ENCODE measurements around the gene SOBP. TPM values are rescaled to one million over a fixed set of nuclear protein-coding genes. Genes with fewer than 3 reads are reported as not detected.

The SOBP gene
- total and polyA plus RNA-seq, 2 experiments from 2014 or later: 1.5 to 3.0 TPM

DNA sequence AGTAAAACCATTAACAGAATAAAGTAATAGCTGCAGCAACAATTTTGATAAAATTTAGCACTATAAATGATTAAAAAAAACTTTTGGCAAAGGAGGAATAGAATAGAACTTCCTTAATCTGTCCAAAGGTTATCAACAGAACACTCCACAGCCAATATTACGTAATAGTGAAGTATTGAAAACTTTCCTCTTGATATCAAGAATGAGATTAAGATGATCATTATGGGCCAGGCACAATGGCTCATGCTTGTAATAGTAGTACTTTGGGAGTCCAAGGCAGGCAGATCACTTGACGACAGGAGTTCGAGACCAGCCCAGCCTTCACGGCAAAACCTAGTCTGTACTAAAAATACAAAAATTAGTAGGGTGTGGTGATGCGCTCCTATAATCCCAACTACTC, 26.0 kb downstream of the SOBP start:
- Histone ChIP-seq H2AFZ (no peak overlapping the region), H3K36me3 (ENCODE audit: insufficient read depth) (no peaks in the 10 kb centered on the region), H3K27me3 (ENCODE audit: insufficient read depth) (no peaks in the 10 kb centered on the region), H3K79me2 (replicated peaks; ENCODE audit: insufficient read depth) (no peaks in the 10 kb centered on the region), H4K20me1 (replicated peaks; ENCODE audit: insufficient read depth) (no peaks in the 10 kb centered on the region), H3K27ac (ENCODE audit: low read depth) (no peak overlapping the region), H3K9me2 (ENCODE audit: insufficient read depth) (no peaks in the 10 kb centered on the region), H3K4me3 (no peak overlapping the region), H3K4me1 (ENCODE audit: insufficient read depth) (peaks cover 21% of the 10 kb centered on the region), H3K4me2 (no peak overlapping the region), H3F3A (replicated peaks; ENCODE audit: low read depth) (no peaks in the 10 kb centered on the region)
- ATAC-seq: no peak
- Mint-ChIP-seq H3K9me3 (peaks cover 4% of the 10 kb centered on the region; the same call in 2 of the 3 replicates), H3K27ac (no peak overlapping the region), H3K27me3 (ENCODE audit: insufficient read depth, low read depth, poor library complexity) (no peaks in the 10 kb centered on the region), H3K4me1 (peaks cover 19% of the 10 kb centered on the region), H3K4me3 (no peak overlapping the region), H3K36me3 (ENCODE audit: low read depth) (peaks cover 22% of the 10 kb centered on the region)
- no peak for DNase-seq (ENCODE audit: low spot score)
- no peak for TF ChIP-seq STAT1 (IDR thresholded peaks at IDR 0.05; ENCODE audit: unreplicated experiment)
- TF ChIP-seq NANOG (IDR thresholded peaks at IDR 0.05; ENCODE audit: borderline replicate concordance): no peak
- TF ChIP-seq, protein P1, sequence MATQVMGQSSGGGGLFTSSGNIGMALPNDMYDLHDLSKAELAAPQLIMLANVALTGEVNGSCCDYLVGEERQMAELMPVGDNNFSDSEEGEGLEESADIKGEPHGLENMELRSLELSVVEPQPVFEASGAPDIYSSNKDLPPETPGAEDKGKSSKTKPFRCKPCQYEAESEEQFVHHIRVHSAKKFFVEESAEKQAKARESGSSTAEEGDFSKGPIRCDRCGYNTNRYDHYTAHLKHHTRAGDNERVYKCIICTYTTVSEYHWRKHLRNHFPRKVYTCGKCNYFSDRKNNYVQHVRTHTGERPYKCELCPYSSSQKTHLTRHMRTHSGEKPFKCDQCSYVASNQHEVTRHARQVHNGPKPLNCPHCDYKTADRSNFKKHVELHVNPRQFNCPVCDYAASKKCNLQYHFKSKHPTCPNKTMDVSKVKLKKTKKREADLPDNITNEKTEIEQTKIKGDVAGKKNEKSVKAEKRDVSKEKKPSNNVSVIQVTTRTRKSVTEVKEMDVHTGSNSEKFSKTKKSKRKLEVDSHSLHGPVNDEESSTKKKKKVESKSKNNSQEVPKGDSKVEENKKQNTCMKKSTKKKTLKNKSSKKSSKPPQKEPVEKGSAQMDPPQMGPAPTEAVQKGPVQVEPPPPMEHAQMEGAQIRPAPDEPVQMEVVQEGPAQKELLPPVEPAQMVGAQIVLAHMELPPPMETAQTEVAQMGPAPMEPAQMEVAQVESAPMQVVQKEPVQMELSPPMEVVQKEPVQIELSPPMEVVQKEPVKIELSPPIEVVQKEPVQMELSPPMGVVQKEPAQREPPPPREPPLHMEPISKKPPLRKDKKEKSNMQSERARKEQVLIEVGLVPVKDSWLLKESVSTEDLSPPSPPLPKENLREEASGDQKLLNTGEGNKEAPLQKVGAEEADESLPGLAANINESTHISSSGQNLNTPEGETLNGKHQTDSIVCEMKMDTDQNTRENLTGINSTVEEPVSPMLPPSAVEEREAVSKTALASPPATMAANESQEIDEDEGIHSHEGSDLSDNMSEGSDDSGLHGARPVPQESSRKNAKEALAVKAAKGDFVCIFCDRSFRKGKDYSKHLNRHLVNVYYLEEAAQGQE (IDR thresholded peaks at IDR 0.05; ENCODE audit: unreplicated experiment): no peak
- TF ChIP-seq, protein P2, sequence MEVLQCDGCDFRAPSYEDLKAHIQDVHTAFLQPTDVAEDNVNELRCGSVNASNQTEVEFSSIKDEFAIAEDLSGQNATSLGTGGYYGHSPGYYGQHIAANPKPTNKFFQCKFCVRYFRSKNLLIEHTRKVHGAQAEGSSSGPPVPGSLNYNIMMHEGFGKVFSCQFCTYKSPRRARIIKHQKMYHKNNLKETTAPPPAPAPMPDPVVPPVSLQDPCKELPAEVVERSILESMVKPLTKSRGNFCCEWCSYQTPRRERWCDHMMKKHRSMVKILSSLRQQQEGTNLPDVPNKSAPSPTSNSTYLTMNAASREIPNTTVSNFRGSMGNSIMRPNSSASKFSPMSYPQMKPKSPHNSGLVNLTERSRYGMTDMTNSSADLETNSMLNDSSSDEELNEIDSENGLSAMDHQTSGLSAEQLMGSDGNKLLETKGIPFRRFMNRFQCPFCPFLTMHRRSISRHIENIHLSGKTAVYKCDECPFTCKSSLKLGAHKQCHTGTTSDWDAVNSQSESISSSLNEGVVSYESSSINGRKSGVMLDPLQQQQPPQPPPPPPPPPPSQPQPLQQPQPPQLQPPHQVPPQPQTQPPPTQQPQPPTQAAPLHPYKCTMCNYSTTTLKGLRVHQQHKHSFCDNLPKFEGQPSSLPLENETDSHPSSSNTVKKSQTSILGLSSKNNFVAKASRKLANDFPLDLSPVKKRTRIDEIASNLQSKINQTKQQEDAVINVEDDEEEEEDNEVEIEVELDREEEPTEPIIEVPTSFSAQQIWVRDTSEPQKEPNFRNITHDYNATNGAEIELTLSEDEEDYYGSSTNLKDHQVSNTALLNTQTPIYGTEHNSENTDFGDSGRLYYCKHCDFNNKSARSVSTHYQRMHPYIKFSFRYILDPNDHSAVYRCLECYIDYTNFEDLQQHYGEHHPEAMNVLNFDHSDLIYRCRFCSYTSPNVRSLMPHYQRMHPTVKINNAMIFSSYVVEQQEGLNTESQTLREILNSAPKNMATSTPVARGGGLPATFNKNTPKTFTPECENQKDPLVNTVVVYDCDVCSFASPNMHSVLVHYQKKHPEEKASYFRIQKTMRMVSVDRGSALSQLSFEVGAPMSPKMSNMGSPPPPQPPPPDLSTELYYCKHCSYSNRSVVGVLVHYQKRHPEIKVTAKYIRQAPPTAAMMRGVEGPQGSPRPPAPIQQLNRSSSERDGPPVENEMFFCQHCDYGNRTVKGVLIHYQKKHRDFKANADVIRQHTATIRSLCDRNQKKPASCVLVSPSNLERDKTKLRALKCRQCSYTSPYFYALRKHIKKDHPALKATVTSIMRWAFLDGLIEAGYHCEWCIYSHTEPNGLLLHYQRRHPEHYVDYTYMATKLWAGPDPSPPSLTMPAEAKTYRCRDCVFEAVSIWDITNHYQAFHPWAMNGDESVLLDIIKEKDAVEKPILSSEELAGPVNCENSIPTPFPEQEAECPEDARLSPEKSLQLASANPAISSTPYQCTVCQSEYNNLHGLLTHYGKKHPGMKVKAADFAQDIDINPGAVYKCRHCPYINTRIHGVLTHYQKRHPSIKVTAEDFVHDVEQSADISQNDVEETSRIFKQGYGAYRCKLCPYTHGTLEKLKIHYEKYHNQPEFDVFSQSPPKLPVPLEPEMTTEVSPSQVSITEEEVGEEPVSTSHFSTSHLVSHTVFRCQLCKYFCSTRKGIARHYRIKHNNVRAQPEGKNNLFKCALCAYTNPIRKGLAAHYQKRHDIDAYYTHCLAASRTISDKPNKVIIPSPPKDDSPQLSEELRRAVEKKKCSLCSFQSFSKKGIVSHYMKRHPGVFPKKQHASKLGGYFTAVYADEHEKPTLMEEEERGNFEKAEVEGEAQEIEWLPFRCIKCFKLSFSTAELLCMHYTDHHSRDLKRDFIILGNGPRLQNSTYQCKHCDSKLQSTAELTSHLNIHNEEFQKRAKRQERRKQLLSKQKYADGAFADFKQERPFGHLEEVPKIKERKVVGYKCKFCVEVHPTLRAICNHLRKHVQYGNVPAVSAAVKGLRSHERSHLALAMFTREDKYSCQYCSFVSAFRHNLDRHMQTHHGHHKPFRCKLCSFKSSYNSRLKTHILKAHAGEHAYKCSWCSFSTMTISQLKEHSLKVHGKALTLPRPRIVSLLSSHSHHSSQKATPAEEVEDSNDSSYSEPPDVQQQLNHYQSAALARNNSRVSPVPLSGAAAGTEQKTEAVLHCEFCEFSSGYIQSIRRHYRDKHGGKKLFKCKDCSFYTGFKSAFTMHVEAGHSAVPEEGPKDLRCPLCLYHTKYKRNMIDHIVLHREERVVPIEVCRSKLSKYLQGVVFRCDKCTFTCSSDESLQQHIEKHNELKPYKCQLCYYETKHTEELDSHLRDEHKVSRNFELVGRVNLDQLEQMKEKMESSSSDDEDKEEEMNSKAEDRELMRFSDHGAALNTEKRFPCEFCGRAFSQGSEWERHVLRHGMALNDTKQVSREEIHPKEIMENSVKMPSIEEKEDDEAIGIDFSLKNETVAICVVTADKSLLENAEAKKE (CRISPR knock-in tag; IDR thresholded peaks at IDR 0.05): no peak
- TF ChIP-seq, protein P3, sequence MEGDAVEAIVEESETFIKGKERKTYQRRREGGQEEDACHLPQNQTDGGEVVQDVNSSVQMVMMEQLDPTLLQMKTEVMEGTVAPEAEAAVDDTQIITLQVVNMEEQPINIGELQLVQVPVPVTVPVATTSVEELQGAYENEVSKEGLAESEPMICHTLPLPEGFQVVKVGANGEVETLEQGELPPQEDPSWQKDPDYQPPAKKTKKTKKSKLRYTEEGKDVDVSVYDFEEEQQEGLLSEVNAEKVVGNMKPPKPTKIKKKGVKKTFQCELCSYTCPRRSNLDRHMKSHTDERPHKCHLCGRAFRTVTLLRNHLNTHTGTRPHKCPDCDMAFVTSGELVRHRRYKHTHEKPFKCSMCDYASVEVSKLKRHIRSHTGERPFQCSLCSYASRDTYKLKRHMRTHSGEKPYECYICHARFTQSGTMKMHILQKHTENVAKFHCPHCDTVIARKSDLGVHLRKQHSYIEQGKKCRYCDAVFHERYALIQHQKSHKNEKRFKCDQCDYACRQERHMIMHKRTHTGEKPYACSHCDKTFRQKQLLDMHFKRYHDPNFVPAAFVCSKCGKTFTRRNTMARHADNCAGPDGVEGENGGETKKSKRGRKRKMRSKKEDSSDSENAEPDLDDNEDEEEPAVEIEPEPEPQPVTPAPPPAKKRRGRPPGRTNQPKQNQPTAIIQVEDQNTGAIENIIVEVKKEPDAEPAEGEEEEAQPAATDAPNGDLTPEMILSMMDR (conservative IDR thresholded peaks at IDR 0.05; ENCODE audit: low read depth in 2 of 2): no peak
- TF ChIP-seq ZNF114 (CRISPR knock-in tag; IDR thresholded peaks at IDR 0.05): no peak
- no peak for TF ChIP-seq EZH2 (IDR thresholded peaks at IDR 0.05; ENCODE audit: low read depth, unreplicated experiment)
